Panc1 (cell line): ENCODE results near the gene MAML3. TPM values are rescaled to one million over a fixed set of nuclear protein-coding genes. Genes with fewer than 3 reads are reported as not detected.
"Not testable (repeated sequence)": the region's sequence is repeated elsewhere in the genome, so short reads cannot be mapped to it uniquely, and the experiment has no call there.

Experiments used
- ATAC-seq: fragments of 200-7000 bp; cut with Tn5 transposase; 2 replicates; pipeline ENCODE4 v1.9.1; 2020; ENCODE audit warnings: mild to moderate bottlenecking, moderate library complexity
- BruUV-seq: library from RNA; stranded (reverse); fragments of 400-500 nt; replicated peaks from 2 replicates; lab custom pipeline; 2021; lab: Mats Ljungman, UMichigan
- CTCF ChIA-PET: fragments of 300-600 bp; sonication (Branson Sonifier 250); formaldehyde crosslinking; loops from one replicate; lab custom pipeline; 2022; ENCODE audit warnings: antibody characterized with exemption; lab: Charles Lee
- POLR2A ChIA-PET: fragments of 300-600 bp; sonication (Branson Sonifier 250); formaldehyde crosslinking; loops from one replicate; lab custom pipeline; 2022; ENCODE audit warnings: antibody characterized with exemption; lab: Charles Lee
- DNase-seq: peaks from one replicate; pipeline ENCODE4 v3.0.0-alpha.2; 2010; ENCODE audit warnings: low read depth, low spot score
- H3K27ac ChIP-seq: 2 replicates; pipeline ENCODE4 v1.5.1; 2011; ENCODE audit warnings: mild to moderate bottlenecking, low read length, inconsistent platforms
- H3K27me3 ChIP-seq: fragments of 200-500 bp; sonication (Bioruptor generic); 2 replicates; pipeline ENCODE4 v1.6.0; 2014; ENCODE audit warnings: low read length, inconsistent platforms; ENCODE audit not compliant: control insufficient read depth, insufficient read depth
- H3K36me3 ChIP-seq: fragments of 200-500 bp; sonication (Bioruptor generic); 2 replicates; pipeline ENCODE4 v1.5.1; 2014; ENCODE audit warnings: inconsistent platforms, mild to moderate bottlenecking, low read length, moderate library complexity; ENCODE audit not compliant: control insufficient read depth, insufficient read depth
- H3K4me1 ChIP-seq: 2 replicates; pipeline ENCODE4 v1.5.1; 2011; ENCODE audit warnings: inconsistent platforms, mild to moderate bottlenecking, low read length, moderate library complexity; ENCODE audit not compliant: control insufficient read depth, insufficient read depth
- H3K4me3 ChIP-seq, 2 experiments: 2 replicates each; pipeline ENCODE4 v1.5.1; 2011 to 2012; ENCODE audit warnings: low read depth in 2 of 2, low read length in 2 of 2, mild to moderate bottlenecking in 2 of 2, inconsistent platforms in 1 of 2, moderate library complexity in 1 of 2
- H3K9me3 ChIP-seq: fragments of 200-500 bp; sonication (Bioruptor generic); 2 replicates; pipeline ENCODE4 v1.5.1; 2014; ENCODE audit warnings: low read depth, mild to moderate bottlenecking, inconsistent platforms, low read length, moderate library complexity; ENCODE audit not compliant: control insufficient read depth, insufficient read depth
- CTCF ChIP-seq: fragments of 450-650 bp; IDR thresholded peaks from 2 replicates; pipeline ENCODE4 v1.5.1; 2017; ENCODE audit warnings: mild to moderate bottlenecking
- POLR2AphosphoS5 ChIP-seq: IDR thresholded peaks from 2 replicates; pipeline ENCODE4 v1.6.1; 2012; ENCODE audit warnings: mild to moderate bottlenecking, low read depth, low read length, moderate library complexity
- REST ChIP-seq, 2 experiments: IDR thresholded peaks; 2 replicates each; pipeline ENCODE4 v1.6.1; 2011 to 2012; ENCODE audit warnings: low read depth in 2 of 2, control low read depth in 1 of 2, low read length in 1 of 2, mild to moderate bottlenecking in 1 of 2, moderate library complexity in 1 of 2; ENCODE audit not compliant: insufficient read depth in 1 of 2
- SIN3A ChIP-seq: IDR thresholded peaks from 2 replicates; pipeline ENCODE4 v1.6.1; 2012; ENCODE audit warnings: low read depth, mild to moderate bottlenecking, low read length, moderate library complexity, borderline replicate concordance; ENCODE audit not compliant: insufficient read depth
- TCF7L2 ChIP-seq: IDR thresholded peaks from 2 replicates; pipeline ENCODE4 v1.6.1; 2011; ENCODE audit warnings: mild to moderate bottlenecking, low read depth, low read length, inconsistent platforms
- in situ Hi-C: cut with HindIII; loops from 2 replicates; pipeline ENCODE4 v1.10.0; 2016; ENCODE audit warnings: low sequenced_read_pairs, low pct_unique_long_range_greater_than_20kb
- intact Hi-C: fragments of 100-400 bp; cut with micrococcal nuclease; formaldehyde crosslinking; loops from one replicate; pipeline ENCODE4 v1.10.0; 2022; ENCODE audit not compliant: unreplicated experiment
- total RNA-seq: library from RNA; stranded (reverse); gene quantifications from one replicate; pipeline ENCODE4 v1.2.1, GENCODE V29; 2021; ENCODE audit not compliant: unreplicated experiment

The MAML3 gene
- total RNA-seq, 1 experiment from 2014 or later: 7.7 TPM

DNA sequence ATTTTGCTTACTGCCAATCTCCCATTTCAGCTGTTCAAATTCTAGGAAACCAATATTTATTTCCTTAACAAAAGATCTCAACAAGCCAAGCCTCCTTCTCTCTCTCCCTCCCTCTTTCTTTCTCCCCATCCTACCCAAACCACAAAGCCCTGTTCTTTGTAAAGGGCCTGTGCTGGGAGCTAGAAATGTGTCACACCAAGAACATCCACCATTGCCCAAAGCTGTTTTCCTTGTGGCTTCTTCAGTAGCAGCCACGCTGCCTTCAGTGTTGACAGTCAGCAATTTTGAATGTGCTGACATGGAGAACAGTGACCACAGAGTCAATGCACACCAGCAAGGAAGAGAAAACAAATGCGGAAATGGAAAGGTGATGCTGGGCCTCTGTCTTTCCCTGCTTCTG is 203.0 kb downstream of the MAML3 start:
- Histone ChIP-seq H3K27me3 (no peaks in the 10 kb centered on the region), H3K4me1 (no peaks in the 10 kb centered on the region), H3K27ac (no peak overlapping the region), H3K9me3 (no peaks in the 10 kb centered on the region), H3K36me3 (no peaks in the 10 kb centered on the region), H3K4me3 (no peak overlapping the region)
- TF ChIP-seq REST (IDR thresholded peaks at IDR 0.05; ENCODE audit: insufficient read depth in 1 of 2, low read depth in 2 of 2, low read length in 1 of 2) (no peak), SIN3A (no peak), POLR2AphosphoS5 (no peak), TCF7L2 (no peak), CTCF (no peak)
- ChIA-PET CTCF (no interaction called here), POLR2A (no interaction called here)
- intact Hi-C loops: no loop called here
- in situ Hi-C loops: no loop called here
- BruUV-seq: no TSS peak
- DNase-seq: no peak
- ATAC-seq: no peak

DNA sequence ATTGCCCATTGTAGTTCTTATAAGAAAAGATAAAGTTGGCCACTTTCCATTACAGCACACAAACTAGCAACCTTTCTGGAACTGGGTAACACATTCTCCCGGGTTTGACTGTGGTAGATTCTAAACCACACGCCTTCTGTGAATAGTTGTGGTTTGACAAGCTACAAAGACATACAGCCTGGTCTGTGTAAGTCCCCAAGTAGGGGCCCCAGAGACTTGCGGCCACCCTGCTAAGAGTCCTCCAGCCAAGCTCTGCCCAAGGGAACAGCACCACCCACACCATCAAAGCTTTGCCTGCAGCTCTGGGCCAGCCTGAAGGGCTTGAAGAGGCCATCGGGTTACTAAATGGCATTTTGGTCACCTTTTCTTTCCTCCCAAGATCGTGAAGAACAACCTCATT is 203.4 kb downstream of the MAML3 start:
- TF ChIP-seq CTCF (no peak), SIN3A (no peak), REST (IDR thresholded peaks at IDR 0.05; ENCODE audit: insufficient read depth in 1 of 2, low read depth in 2 of 2, low read length in 1 of 2) (no peak), POLR2AphosphoS5 (no peak), TCF7L2 (no peak)
- DNase-seq: no peak
- ATAC-seq: no peak
- ChIA-PET POLR2A (no interaction called here), CTCF (no interaction called here)
- H3K27ac ChIP-seq: no peak overlapping the region
- H3K4me1 ChIP-seq: no peaks in the 10 kb centered on the region
- no peaks in the 10 kb centered on the region for H3K27me3 ChIP-seq
- no peaks in the 10 kb centered on the region for H3K36me3 ChIP-seq
- intact Hi-C loops: no loop called here
- no TSS peak for BruUV-seq
- H3K9me3 ChIP-seq: no peaks in the 10 kb centered on the region
- in situ Hi-C loops: no loop called here
- H3K4me3 ChIP-seq: no peak overlapping the region

GRCh38 chr4:139944916-139945315 is 209.1 kb downstream of the MAML3 start:
- in situ Hi-C loops: not testable (repeated sequence)

More at GRCh38 chr4:139944916-139945315, 209.1 kb downstream of the MAML3 start:
- H3K9me3 ChIP-seq, H3K36me3 ChIP-seq, DNase-seq, H3K4me3 ChIP-seq, H3K27me3 ChIP-seq, H3K27ac ChIP-seq, BruUV-seq, CTCF ChIA-PET, H3K4me1 ChIP-seq, POLR2A ChIA-PET, intact Hi-C loops, ATAC-seq: not testable (repeated sequence)
